Measurements from ENCODE around the gene NR4A3. TPM values are rescaled to one million over a fixed set of nuclear protein-coding genes. Genes with fewer than 3 reads are reported as not detected.

Gene NR4A3
- polyA plus RNA-seq, 1 of the 3 experiments (the other 2 are of a cell fraction): 1.3 TPM

GRCh38 chr9:99848447-99848846, 26.8 kb downstream of the NR4A3 start:
- CTCF ChIA-PET: interaction anchor here (1.0 kb wide), 1 partner anchor 9 kb away, joined by 4 read pairs; no protein-coding TSS in a partner anchor
- WGBS (ENCODE audit: low lambda C conversion rate): 93% methylated on average over 7 of the region's 7 CpGs

GRCh38 chr9:99850736-99851499, 29.2 kb downstream of the NR4A3 start:
- H3K9me3 ChIP-seq: no peaks in the 10 kb centered on the region
- H3K27me3 ChIP-seq (ENCODE audit: insufficient read depth): no peaks in the 10 kb centered on the region
- H3K4me2 ChIP-seq: no peak overlapping the region
- WGBS (ENCODE audit: low lambda C conversion rate): 46% methylated on average over 2 of the region's 2 CpGs
- H4K20me1 ChIP-seq (ENCODE audit: insufficient read depth): no peaks in the 10 kb centered on the region
- ChIA-PET CTCF (interaction anchor here (1.8 kb wide), 1 partner anchor 15 kb away, joined by 3 read pairs; no protein-coding TSS in a partner anchor), POLR2A (no interaction called here)
- H3K9ac ChIP-seq: no peak overlapping the region
- no peaks in the 10 kb centered on the region for H3K36me3 ChIP-seq (replicated peaks in 1 of 2; ENCODE audit: control insufficient read depth in 1 of 2, insufficient read depth in 2 of 2, low read length in 1 of 2)
- TF ChIP-seq USF1 (IDR thresholded peaks at IDR 0.05; ENCODE audit: borderline replicate concordance, low read depth) (no peak), FOXM1 (IDR thresholded peaks at IDR 0.05; ENCODE audit: low read depth) (no peak), MXI1 (IDR thresholded peaks at IDR 0.05; ENCODE audit: low read depth, low read length) (no peak), CHD2 (IDR thresholded peaks at IDR 0.05; ENCODE audit: low read length, partially characterized antibody) (no peak), ZBTB33 (IDR thresholded peaks at IDR 0.05; ENCODE audit: borderline replicate concordance, low read depth) (no peak), MAX (IDR thresholded peaks at IDR 0.05; ENCODE audit: low read depth) (no peak), EP300 (IDR thresholded peaks at IDR 0.05; ENCODE audit: borderline replicate concordance in 1 of 2, low read depth in 1 of 2, low read length in 1 of 2) (no peak), FOSL2 (IDR thresholded peaks at IDR 0.05; ENCODE audit: borderline replicate concordance, low read depth) (no peak), NFIC (IDR thresholded peaks at IDR 0.05; ENCODE audit: borderline replicate concordance) (no peak), JUND (IDR thresholded peaks at IDR 0.05) (no peak), POLR2AphosphoS5 (IDR thresholded peaks at IDR 0.05; ENCODE audit: low read depth, low read length) (no peak)
- no peaks in the 10 kb centered on the region for H3K9me2 ChIP-seq
- no peaks in the 10 kb centered on the region for H3F3A ChIP-seq (replicated peaks; ENCODE audit: insufficient read depth)
- no peak overlapping the region for H3K4me3 ChIP-seq (ENCODE audit: low read depth in 2 of 2, low read length in 1 of 2)
- no peaks in the 10 kb centered on the region for H3K79me2 ChIP-seq (ENCODE audit: insufficient read depth)
- no peak for DNase-seq
- no peak overlapping the region; a peak in 1 of 4 replicates for H3K27ac ChIP-seq (ENCODE audit: low read depth in 2 of 2, low read length in 1 of 2)
- H2AFZ ChIP-seq (ENCODE audit: low read depth): no peak overlapping the region
- H3K4me1 ChIP-seq (ENCODE audit: control insufficient read depth in 1 of 2, insufficient read depth in 2 of 2, low read depth in 1 of 2, low read length in 1 of 2): 0 out of 4 replicates have a peak, but pooled peaks cover 0 to 5% of the 10 kb centered on the region in 2 experiments

More at GRCh38 chr9:99848447-99848846, 26.8 kb downstream of the NR4A3 start:
- Histone ChIP-seq H3K9me3 (no peaks in the 10 kb centered on the region), H3K9me2 (no peaks in the 10 kb centered on the region), H4K20me1 (ENCODE audit: insufficient read depth) (no peaks in the 10 kb centered on the region), H3K27me3 (ENCODE audit: insufficient read depth) (no peaks in the 10 kb centered on the region), H3K4me2 (no peak overlapping the region), H2AFZ (ENCODE audit: low read depth) (no peak overlapping the region), H3K9ac (no peak overlapping the region), H3K27ac (ENCODE audit: low read depth in 2 of 2, low read length in 1 of 2) (no peak overlapping the region), H3F3A (replicated peaks; ENCODE audit: insufficient read depth) (no peaks in the 10 kb centered on the region), H3K4me1 (ENCODE audit: control insufficient read depth in 1 of 2, insufficient read depth in 2 of 2, low read depth in 1 of 2, low read length in 1 of 2) (0 out of 4 replicates have a peak, but pooled peaks cover 0 to 5% of the 10 kb centered on the region in 2 experiments), H3K36me3 (replicated peaks in 1 of 2; ENCODE audit: control insufficient read depth in 1 of 2, insufficient read depth in 2 of 2, low read length in 1 of 2) (no peaks in the 10 kb centered on the region), H3K79me2 (ENCODE audit: insufficient read depth) (no peaks in the 10 kb centered on the region), H3K4me3 (ENCODE audit: low read depth in 2 of 2, low read length in 1 of 2) (no peak overlapping the region)
- TF ChIP-seq USF2 (IDR thresholded peaks at IDR 0.05; ENCODE audit: borderline replicate concordance, low read depth, low read length) (no peak), ELF1 (IDR thresholded peaks at IDR 0.05) (no peak), NFIC (IDR thresholded peaks at IDR 0.05; ENCODE audit: borderline replicate concordance) (no peak), MXI1 (IDR thresholded peaks at IDR 0.05; ENCODE audit: low read depth, low read length) (no peak), USF1 (IDR thresholded peaks at IDR 0.05; ENCODE audit: borderline replicate concordance, low read depth) (no peak), POLR2AphosphoS5 (IDR thresholded peaks at IDR 0.05; ENCODE audit: low read depth, low read length) (no peak), SIN3A (IDR thresholded peaks at IDR 0.05; ENCODE audit: borderline replicate concordance, low read depth, low read length) (no peak)
- POLR2A ChIA-PET: no interaction called here
- no peak for DNase-seq
